ENCODE data around the gene HOXC12. TPM values are rescaled to one million over a fixed set of nuclear protein-coding genes. Genes with fewer than 3 reads are reported as not detected.

HOXC12 gene
- total and polyA plus RNA-seq, 2 of the 8 experiments (the other 6 are each of a cell fraction or from before 2014, with no cell fraction given): not detected

DNA sequence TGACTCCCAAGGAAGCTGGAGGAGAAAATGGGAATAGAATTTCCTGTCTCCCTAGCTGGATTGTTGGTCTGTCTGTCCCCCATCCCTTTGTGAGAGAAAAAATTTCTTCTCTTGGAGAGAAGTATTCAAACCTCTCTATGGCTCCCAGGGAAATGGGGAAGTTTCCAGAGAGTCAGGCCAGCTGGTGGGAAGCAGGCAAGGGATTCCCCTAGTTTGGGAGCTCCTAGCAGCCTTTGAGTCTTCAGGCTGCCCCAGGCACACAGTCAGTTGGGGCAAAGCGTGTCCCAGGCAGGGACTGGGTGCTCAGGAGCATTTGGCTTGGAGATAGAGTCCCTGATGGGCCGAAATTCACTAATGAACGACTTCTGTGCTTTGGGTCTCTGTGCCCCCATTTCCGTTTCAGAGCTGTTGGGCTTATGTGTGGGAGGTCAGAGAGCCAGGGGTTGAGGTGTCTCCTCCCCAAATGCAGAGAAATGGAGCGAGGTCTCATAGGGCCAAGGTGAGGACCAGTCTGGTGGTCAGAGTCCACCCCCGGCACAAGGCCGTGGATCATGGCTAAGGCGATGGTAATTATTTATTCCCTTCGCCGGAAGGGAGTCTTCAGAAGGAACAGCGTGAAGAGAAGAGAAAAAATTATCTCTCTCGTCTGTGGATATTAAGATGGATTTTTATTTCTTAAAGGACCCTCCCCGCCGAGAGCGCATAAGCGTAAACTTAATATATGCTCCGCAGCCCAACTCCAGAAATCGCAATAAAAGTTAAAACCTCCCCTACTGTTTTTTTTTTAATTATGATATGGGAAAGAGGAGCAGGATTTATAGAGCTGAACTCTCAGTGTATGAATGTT, 38.7 kb downstream of the HOXC12 start (continued):
- TF ChIP-seq CTBP2 (IDR thresholded peaks at IDR 0.05; ENCODE audit: borderline replicate concordance, insufficient read depth, insufficient read length, low read length): no peak
- no peak for TF ChIP-seq SIX5 (IDR thresholded peaks at IDR 0.05; ENCODE audit: low read depth, low read length)
- peak; percentile 83 for TF ChIP-seq CBX8 (IDR thresholded peaks at IDR 0.05; ENCODE audit: borderline replicate concordance, low read depth, low read length)
- no peak for TF ChIP-seq KDM5A (IDR thresholded peaks at IDR 0.05; ENCODE audit: low read length)

Measured in H1 (cell line).